ENCODE data around the gene LOXL1.

LOXL1 gene, protein sequence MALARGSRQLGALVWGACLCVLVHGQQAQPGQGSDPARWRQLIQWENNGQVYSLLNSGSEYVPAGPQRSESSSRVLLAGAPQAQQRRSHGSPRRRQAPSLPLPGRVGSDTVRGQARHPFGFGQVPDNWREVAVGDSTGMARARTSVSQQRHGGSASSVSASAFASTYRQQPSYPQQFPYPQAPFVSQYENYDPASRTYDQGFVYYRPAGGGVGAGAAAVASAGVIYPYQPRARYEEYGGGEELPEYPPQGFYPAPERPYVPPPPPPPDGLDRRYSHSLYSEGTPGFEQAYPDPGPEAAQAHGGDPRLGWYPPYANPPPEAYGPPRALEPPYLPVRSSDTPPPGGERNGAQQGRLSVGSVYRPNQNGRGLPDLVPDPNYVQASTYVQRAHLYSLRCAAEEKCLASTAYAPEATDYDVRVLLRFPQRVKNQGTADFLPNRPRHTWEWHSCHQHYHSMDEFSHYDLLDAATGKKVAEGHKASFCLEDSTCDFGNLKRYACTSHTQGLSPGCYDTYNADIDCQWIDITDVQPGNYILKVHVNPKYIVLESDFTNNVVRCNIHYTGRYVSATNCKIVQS

DNA sequence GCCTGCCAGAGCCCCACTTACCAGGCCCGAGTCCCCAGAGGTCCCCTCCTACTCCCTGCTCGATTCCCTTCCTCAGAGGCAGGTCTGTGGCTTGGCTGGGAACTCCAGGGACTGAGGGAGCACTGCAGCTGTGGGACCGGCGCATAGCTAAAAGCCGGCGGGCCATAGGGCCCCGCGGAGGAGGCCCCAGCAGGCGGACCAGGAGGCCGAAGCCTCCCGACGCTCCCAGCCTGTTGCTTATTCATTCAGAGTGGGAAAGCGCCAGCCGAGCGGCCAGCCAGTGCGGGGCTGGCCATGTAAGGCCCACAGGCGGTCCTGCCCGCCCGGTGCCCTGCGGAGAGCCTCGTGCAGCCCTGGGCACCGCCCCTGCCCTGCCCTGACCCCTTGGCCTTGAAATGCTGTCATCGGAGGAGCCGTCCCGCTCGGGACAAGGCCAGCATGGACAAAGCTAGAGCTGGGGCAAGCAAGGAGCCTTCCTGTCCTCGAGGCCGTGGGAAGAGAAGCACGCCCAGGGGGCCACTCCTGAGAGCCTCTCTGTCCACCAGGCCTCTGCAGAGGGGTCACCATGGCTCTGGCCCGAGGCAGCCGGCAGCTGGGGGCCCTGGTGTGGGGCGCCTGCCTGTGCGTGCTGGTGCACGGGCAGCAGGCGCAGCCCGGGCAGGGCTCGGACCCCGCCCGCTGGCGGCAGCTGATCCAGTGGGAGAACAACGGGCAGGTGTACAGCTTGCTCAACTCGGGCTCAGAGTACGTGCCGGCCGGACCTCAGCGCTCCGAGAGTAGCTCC is at the start of gene LOXL1:
Gene LOXL1 (plus strand): TSS at position 244 of the 784 bp plus-strand sequence. CDS start 322 bp downstream, at position 566.
- no peak for ATAC-seq

DNA sequence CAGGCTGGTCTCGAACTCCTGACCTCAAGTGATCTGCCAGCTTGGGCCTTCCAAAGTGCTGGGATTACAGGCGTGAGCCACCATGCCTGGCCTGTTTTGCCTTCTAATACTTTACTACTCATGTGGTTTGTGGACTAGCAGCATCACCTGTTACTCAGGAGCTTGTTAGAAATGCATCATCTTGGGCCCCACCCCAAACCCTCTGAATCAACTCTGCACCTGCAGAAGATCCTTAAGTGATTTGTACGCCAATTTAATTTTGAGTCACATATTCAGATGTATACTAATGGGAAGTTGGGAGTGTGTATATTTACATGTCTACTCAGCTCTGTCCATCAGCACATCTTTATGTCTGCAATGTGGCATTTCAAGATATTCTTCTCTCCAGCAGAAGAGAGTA is 46.8 kb upstream of the LOXL1 start:
- ATAC-seq = no peak

DNA sequence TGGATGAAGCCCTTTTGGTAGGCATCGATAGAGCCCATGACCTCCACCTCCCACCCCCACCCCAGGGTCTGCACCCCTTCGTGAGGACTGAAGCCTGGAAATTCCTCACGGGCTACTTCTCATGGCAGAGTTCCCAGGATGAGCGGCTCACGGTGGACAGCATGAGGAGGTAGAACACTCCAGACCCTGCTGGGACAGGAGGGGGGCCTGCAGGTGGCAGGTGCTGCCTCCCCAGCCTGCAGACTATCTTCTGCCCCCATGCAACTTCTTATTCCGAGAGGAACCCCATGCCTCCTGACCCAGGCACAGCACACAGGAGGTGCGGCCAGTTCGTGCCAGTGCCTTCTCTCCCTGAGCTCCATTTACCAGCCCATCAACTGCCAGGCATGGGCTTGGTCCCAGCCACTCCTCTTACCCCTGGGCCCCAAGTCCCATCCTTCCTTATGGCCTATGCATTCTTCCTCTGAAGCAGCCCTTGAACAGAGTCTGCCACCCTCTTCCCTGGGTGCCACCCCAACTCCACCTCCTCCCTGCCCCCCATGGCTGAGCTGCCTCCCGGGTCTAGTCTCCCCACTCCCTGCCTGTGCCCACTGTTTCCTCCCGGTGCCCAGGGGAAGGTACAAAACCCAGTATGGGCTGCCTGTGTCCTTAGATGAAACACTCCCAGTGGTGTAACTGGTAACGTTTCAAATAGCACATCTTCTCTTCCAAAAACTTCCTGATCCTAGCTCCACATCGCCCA is 44.5 kb upstream of the LOXL1 start:
- no peak for ATAC-seq

DNA sequence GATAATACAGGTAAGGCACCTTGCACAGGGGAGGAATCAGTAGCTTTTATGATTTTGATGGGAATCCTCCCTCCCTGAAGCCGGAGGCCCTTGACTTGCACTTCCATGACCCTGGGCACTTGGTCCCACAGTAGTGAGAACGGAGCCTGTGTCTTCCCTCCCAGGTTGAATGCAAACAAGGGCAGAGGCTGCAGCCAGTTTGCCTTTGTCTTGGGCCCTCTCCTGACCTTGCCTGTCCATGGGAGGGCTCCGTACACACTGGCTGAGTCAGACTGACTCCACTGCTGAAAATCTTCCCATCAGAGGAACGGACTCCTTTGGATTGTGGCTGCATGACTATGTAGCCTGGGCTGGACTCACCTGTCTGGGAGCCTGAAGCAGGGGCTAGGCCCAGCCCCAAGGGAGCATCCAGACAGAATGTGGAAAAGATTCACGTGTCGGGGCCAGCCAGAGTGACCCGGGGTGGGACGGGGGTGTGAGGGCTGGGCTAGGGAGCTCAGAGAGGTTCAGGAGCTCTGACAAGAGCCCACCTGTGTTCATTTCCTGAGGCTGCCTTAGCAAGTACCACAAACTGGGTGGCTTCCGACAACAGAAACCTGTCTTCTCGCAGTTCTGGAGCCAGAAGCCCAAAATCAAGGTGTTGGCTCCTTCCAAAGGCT is 43.4 kb upstream of the LOXL1 start:
- no peak for ATAC-seq

DNA sequence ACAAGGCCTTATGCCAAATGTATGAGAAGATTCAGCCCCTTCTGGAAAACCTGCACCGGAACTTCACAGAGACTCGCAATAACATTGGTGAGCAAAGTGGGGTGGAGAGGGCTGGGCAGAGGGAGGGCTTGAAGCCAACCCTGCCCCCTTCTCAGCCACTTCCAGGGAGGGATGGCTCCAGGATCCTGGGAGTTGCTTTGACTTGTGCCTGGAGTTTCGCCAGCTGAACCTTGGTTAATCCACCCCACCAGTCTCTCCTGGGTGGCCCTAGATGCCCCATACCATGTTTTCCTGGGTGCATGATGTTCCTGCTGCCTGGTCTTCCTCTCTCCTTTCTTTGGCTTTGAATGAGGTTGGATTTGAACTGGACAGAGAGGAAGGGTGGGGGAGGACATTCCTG is 42.1 kb upstream of the LOXL1 start:
- no peak for ATAC-seq

DNA sequence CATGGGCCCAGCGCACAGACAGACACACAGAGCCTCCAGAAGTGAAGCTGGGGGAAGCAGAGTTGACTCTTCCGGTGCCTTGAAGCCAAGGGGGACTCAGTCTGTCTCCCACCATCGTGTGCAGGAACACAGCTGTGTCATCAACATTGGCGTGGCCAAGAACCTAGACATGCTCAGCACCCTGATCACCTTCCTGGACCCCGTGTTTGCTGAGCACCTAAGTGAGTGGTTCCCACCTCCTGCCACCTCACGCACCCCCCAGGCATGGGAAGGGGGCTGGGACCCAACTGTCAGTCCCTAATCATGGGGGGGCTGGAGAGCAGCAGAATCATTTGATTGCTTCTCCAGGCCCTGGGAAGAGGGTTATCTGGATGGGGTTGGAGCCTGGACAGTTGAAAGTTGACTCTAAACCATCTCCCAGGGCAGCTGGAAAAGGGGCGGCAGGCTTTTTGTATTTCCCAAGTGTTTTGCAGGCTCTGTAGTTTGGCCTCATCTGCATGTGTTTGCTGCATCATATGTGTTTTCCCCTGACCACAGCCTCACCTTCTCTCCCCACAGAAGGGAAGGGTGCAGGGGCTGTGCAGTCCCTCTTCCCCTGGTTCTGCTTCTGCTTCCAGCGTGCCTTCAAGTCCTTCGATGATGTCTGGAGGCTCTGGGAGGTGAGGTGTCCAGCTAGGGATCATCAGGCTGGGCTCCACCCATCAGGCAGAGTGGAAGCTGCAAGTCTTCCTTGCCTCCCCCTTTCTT is 40.1 kb upstream of the LOXL1 start:
- no peak for ATAC-seq

DNA sequence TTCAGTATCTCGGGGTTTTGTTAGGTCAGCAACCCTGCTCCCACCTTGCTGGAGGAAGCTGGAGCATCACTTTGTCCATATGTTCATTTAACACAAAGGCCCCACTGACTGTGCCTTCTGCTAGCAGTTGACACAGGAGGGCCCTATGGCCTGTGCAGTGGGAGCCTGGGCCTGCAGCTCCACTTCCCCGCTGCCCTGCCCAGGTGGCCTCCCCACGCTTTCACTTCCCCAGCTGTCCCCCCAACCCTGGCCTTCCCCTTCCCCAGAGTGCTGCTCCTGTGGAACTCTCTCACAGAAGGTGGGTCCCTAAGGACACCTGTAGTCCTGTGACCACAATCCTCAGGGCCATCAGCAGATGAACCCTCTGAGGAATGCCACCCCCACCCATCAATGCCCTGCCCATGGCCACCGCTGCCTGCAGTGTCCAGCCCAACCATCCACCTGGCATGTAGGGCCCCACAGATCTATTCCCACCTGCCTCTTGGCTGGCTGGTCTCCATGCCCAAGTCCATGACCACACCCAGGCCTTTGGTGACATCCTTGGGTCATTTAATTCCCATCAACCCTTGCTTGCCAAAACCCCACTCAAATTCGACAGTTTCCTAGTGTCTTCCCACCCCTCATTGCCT is 39.4 kb upstream of the LOXL1 start:
- no peak for ATAC-seq

DNA sequence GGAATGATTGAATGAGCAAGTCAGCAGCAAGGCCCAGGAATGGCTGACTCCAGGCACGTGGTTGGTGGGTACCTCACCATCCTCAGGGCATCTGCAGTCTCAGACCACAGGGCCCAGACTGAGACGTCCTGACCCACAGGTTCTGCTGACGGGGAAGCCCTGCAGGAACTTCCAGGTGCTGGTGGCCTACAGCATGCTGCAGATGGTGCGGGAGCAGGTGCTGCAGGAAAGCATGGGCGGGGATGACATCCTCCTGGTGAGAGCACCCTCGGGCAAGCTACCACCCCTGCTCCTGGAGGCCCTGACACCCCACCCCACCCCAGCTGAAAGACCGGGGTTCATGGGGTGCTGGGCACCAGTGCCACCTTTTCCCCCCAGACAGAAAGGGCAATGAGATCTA is 38.8 kb upstream of the LOXL1 start:
- ATAC-seq = no peak

DNA sequence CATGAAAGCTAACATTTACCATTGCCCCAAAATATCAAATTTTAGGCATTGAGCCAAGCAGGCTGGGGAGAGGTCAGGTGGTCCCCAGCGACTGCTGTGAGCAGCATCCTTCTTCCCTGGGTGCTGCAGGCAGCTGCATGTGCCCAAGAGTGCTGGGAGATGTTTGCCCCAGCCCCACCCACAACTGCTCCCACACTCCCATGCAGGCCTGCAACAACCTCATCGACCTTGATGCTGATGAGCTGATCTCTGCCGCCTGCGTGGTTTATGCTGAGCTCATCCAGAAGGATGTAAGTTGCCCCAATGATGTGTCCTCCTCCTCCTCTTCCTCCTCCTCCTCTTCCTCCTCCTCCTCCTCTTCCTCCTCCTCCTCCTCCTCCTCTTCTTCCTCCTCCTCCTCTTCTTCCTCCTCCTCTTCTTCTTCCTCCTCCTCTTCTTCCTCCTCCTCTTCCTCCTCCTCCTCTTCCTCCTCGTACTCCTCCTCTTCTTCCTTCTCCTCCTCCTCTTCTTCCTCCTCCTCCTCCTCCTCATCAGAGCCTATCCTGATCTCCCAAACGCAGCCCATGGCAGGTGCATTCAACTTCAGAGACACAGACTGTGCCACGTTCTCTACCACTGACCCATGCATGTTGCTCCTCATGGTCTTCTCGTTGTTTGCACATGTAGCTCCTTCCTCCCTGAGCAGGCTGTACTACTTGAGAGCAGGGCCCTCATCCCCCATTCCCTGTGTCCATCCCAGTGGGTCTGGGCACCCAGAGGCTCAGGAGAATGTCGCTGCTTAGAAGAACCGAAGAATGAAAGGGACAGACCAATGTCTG is 37.8 kb upstream of the LOXL1 start:
- no peak for ATAC-seq

DNA sequence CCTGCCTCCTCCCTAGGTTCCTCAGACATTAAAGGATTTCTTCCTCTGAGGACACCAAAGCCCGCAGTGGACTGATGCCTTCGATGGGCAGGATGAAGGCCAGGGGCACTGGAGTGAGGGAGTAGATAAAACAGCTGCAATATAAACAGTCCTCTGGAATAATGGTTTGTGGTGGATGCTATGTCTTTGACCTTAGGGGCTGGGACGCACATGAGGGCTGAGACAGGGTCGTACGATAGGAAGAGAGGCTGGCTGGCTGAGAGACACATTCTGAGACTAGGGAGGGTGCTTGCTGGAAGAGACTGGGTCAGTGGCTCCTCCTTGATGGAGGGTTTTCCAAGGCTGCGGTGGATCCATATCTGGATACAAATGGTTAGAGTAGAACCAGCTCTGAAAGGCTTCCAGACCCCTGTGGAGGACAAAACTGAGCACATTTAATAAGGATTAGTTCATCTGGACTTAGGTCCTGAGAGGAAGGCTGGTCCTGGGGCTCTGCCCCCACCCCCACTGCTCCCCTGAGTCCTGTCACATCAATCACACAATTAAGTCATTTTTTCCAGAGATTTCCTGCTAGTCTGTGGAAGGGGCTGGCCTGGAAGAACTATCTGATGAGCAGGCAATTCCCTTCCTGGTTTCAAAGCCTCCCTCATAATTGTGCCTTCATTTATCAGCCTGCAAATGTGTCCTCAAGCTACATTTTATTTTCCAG is 37.1 kb upstream of the LOXL1 start:
- no peak for ATAC-seq

DNA sequence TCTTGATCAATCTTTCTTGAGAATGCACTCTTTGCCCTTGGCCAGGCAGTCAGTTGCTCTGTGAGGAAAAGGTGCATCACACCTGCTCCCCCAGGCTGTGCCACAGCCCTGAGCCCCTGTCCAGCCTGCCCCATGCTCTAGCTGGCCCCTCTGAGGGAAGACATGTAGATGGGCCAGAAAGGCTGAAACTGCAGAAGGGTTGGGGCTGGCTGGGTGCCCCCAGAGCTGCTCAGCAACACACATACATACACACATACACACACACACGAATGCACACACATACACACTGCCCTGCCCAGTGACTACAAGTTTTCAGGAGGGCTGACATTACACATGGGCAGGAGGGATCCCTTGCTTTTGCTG is 36.5 kb upstream of the LOXL1 start:
- no peak for ATAC-seq

DNA sequence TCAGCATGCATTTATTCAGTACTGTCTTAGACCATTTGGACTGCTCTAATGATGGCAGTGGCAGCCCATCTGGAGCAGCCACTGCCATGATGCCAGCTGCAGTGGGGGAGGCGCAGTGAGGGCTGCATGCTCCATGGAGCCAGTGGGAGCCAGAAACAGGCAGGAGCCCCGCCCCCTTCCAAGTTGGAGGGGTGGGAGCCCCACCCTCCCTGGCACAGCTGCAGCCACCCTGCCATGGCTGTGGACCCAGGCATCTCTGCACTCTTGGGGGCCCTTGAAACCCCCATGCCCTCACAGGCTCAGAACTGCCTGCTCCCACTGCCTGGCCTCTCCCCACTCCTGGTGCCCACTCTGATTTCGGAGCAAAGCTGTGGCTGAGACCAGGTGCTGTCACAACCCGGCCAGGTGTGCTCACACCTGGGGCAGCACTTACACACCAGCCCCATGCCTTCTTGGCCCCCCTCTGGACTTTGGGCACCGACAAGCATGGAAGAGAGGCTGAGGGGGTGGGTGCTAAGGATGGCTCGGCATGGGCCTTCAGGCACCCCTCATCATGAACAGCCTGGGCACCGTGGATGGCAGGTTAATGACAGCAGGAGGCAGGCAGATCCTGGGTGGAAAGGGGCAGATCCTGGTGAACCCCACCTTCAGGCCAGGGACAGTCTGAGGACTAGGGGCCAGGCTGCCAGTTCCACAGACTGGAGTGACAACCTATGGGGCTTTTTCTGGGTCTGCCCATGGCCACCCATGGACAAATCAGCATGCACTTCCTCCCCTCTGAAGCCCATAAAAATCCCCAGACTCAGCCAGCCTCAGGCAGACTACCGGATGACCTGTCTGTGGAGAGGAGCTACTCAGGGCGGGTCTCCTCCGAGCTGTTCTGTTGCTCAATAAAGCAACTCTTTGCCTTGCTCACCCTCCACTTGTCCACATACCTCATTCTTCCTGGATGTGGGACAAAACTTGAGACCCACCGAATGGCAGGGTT is 34.6 kb upstream of the LOXL1 start:
- no peak for ATAC-seq

DNA sequence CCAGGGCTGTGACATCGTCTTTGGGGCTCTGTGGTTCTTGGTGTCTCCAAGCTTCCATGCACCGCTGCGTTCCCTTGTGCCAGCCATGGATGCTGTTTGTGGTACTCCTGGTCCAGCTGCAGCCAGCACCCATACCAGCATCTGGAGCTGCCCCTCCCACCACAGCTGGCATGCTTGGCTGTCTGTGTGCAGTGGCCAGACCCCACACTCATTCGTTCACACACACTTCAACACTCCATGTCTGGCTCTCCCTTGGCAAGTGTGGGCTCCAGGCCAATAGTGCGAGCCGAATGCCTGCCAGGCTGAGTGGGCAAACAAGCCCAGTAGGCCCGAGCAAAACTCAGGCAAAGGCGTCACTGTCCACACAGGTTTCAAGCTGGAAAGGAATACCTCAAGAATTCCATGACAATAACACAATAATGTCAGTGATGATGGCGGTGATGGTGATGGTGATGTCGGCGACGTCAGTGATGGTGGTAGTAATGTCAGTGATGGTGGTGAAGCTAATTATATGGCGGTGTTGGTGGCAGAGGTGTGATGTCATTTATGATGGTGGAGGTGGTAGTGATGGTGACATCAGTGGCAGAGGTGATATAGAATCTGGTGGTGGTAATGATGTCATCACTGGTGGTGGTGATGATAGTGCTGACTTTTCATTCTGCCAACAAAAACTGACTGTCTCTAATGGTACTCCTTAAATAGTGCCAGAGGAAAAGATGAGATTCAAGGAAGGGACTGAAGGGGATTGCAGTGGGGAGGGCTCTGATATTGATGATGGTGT is 33.6 kb upstream of the LOXL1 start:
- ATAC-seq = no peak

DNA sequence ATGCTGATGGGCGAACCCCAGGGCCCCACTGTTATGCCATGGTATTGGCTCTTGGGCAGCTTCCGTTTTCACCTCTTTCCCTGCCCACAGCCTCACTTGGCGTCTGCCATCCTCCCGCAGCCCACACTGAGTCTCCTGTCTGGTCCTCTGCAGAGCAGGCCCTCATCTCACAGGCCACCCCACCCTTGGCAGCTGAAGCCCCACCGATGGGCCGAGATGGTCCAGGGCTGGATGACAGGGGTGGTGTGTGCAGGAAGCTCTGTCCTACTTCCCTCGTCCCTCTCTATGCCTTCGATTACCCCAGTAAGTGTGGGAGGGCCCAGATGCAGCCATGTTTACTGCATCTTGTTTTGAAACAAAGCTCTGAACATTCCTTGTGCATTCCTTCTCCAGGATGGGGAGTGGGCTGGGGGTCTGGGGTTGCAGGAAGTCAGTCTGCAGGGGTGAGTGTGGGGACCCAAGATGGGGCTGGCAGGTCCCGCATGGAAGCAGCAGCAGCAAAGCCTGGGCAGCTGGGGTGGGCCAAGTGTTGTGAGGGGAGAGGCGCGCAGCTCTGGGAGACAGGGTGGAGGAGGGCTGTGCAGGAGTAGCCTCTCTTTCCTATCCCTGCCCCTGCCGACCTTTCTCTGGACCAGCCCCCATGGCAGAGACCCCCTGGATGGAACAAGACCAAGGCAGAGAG is 32.0 kb upstream of the LOXL1 start:
- no peak for ATAC-seq

DNA sequence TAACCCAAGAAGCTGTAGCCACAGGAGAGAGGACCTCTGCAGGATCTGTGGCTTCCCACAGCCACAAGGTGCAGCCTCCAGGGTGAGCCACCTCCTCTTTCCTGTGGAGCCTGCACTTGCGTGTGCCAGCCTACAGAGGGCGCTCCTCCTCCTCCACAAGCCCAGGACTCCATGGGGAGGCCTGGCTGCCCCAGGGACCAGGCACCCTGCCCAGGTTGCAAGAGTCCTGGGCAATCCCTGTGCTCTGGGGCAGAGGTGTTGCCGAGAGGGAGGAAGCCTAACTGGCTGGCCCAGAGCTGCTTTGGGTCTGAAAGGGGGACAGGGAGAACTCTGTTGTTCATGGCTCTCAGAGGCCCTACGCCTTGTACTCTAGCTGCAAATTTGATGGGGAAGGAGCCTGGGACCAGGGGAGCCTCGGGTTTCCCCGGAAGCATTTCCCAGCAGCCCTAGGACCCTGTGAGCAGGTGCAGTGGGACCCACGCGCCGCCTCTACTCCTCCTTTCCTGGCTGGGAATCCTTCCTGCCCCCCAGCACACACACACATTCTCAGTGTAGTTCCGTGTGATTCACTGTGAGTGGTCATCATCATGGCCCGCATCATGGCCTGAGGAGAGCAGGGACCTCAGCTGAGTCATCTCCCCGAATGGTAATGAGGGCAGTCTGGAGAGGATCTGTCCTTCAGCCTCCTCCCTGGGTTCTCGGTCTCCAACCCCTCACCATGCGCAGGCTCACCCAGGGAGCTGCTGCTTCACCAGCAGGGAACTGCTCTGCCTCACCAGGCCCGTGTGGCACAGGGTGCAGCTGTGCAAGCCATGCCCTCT is 28.6 kb upstream of the LOXL1 start:
- peak; percentile 67 to 86 for ATAC-seq
